ENCODE results near the gene ARF1. TPM values are rescaled to one million over a fixed set of nuclear protein-coding genes. Genes with fewer than 3 reads are reported as not detected.

ARF1 gene
- total and polyA plus RNA-seq, 2 of the 13 experiments (the other 11 are each of a cell fraction or from before 2014, with no cell fraction given), result 186 to 327 TPM

DNA sequence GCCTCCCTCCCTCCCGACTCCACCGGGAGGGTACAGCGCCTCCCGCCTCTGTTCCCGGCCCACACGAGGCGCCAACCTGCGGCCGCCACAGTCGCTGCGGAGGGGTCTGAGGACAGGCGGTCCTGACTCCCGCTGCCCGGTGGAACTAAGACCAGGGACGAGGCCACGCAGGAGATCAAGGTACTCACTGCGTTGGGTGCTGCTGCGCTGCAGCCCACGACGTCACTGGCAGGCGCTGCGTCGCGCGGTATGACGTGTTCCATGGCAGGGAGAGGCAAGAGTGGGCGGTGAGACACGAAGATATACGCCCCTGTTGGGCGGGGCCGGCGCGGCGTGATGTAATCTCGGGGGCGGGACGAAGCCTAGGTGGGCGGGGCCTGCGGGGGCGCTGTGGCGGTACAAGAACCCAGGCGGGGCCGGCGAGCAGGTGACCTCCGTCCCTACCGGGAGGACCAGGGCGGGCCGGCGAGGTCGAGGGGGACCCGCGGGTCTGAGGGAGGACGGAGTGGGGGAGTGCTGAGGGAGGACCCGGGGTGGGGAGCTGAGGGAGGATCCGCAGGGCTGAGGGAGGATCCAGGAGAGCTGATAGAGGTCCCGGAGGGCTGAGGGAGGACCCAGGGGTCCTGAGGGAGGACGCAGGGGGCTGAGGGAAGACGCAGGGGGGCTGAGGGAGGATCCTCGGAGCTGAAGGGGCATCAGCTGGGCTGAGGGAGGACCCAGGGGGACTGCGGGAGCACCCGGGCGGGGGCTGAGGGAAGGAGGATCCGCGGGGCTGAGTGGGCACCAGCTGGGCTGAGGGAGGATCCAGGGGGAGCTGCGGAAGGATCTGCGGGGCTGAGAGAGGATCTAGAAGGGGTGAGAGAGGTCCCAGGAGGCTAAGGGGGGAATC, 26.8 kb downstream of the ARF1 start, which contains the start of gene MRPL55 (continued):
- TF ChIP-seq, protein P1, sequence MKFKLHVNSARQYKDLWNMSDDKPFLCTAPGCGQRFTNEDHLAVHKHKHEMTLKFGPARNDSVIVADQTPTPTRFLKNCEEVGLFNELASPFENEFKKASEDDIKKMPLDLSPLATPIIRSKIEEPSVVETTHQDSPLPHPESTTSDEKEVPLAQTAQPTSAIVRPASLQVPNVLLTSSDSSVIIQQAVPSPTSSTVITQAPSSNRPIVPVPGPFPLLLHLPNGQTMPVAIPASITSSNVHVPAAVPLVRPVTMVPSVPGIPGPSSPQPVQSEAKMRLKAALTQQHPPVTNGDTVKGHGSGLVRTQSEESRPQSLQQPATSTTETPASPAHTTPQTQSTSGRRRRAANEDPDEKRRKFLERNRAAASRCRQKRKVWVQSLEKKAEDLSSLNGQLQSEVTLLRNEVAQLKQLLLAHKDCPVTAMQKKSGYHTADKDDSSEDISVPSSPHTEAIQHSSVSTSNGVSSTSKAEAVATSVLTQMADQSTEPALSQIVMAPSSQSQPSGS (CRISPR knock-in tag; IDR thresholded peaks at IDR 0.05), result peak; percentile 95
- TF ChIP-seq NR2F2 (IDR thresholded peaks at IDR 0.05; ENCODE audit: borderline replicate concordance, low read depth) (no peak; the same call in 1 of the 2 replicates), NFKBIZ (CRISPR knock-in tag; IDR thresholded peaks at IDR 0.05) (no peak; the same call in 1 of the 2 replicates), SMYD3 (CRISPR knock-in tag; IDR thresholded peaks at IDR 0.05) (peak; percentile 70; the same call in 1 of the 2 replicates), FOXJ3 (CRISPR knock-in tag; IDR thresholded peaks at IDR 0.05; ENCODE audit: borderline replicate concordance) (0 out of 2 replicates have a peak, but pooled peaks have one; percentile 11), CEBPB (IDR thresholded peaks at IDR 0.05; ENCODE audit: borderline replicate concordance, low read depth, low read length) (peak; percentile 84), DR1 (CRISPR knock-in tag; IDR thresholded peaks at IDR 0.05) (peak; percentile 86; the same call in 1 of the 2 replicates)
- TF ChIP-seq, protein P2, sequence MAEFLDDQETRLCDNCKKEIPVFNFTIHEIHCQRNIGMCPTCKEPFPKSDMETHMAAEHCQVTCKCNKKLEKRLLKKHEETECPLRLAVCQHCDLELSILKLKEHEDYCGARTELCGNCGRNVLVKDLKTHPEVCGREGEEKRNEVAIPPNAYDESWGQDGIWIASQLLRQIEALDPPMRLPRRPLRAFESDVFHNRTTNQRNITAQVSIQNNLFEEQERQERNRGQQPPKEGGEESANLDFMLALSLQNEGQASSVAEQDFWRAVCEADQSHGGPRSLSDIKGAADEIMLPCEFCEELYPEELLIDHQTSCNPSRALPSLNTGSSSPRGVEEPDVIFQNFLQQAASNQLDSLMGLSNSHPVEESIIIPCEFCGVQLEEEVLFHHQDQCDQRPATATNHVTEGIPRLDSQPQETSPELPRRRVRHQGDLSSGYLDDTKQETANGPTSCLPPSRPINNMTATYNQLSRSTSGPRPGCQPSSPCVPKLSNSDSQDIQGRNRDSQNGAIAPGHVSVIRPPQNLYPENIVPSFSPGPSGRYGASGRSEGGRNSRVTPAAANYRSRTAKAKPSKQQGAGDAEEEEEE (CRISPR knock-in tag; IDR thresholded peaks at IDR 0.05; ENCODE audit: borderline replicate concordance), result peak; percentile 56; the same call in 1 of the 2 replicates
- TF ChIP-seq, protein P3, sequence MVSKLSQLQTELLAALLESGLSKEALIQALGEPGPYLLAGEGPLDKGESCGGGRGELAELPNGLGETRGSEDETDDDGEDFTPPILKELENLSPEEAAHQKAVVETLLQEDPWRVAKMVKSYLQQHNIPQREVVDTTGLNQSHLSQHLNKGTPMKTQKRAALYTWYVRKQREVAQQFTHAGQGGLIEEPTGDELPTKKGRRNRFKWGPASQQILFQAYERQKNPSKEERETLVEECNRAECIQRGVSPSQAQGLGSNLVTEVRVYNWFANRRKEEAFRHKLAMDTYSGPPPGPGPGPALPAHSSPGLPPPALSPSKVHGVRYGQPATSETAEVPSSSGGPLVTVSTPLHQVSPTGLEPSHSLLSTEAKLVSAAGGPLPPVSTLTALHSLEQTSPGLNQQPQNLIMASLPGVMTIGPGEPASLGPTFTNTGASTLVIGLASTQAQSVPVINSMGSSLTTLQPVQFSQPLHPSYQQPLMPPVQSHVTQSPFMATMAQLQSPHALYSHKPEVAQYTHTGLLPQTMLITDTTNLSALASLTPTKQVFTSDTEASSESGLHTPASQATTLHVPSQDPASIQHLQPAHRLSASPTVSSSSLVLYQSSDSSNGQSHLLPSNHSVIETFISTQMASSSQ (IDR thresholded peaks at IDR 0.05; ENCODE audit: low read depth), result no peak
- TF ChIP-seq, protein P3 (CRISPR knock-in tag; IDR thresholded peaks at IDR 0.05; ENCODE audit: borderline replicate concordance), result peak; percentile 73; the same call in 1 of the 2 replicates
- TF ChIP-seq, protein P4, sequence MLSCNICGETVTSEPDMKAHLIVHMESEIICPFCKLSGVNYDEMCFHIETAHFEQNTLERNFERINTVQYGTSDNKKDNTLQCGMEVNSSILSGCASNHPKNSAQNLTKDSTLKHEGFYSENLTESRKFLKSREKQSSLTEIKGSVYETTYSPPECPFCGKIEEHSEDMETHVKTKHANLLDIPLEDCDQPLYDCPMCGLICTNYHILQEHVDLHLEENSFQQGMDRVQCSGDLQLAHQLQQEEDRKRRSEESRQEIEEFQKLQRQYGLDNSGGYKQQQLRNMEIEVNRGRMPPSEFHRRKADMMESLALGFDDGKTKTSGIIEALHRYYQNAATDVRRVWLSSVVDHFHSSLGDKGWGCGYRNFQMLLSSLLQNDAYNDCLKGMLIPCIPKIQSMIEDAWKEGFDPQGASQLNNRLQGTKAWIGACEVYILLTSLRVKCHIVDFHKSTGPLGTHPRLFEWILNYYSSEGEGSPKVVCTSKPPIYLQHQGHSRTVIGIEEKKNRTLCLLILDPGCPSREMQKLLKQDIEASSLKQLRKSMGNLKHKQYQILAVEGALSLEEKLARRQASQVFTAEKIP (CRISPR knock-in tag; IDR thresholded peaks at IDR 0.05; ENCODE audit: borderline replicate concordance), result no peak
- TF ChIP-seq, protein P5, sequence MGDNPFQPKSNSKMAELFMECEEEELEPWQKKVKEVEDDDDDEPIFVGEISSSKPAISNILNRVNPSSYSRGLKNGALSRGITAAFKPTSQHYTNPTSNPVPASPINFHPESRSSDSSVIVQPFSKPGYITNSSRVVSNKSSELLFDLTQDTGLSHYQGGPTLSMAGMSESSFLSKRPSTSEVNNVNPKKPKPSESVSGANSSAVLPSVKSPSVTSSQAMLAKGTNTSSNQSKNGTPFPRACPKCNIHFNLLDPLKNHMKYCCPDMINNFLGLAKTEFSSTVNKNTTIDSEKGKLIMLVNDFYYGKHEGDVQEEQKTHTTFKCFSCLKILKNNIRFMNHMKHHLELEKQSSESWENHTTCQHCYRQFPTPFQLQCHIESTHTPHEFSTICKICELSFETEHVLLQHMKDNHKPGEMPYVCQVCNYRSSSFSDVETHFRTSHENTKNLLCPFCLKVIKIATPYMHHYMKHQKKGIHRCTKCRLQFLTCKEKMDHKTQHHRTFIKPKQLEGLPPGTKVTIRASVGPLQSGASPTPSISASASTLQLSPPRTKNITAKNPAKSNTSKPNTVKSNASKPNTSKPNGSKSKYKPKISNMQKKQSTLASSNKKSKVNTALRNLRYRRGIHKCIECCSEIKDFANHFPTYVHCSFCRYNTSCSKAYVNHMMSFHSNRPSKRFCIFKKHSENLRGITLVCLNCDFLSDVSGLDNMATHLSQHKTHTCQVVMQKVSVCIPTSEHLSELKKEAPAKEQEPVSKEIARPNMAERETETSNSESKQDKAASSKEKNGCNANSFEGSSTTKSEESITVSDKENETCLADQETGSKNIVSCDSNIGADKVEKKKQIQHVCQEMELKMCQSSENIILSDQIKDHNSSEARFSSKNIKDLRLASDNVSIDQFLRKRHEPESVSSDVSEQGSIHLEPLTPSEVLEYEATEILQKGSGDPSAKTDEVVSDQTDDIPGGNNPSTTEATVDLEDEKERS (CRISPR knock-in tag; IDR thresholded peaks at IDR 0.05), result 0 out of 2 replicates have a peak, but pooled peaks have one; percentile 82
